Measurements from ENCODE around the gene SHROOM3.

GRCh38 chr4:76582817-76583087 is 147.7 kb downstream of the SHROOM3 start:
- TF ChIP-seq CTCF (IDR thresholded peaks at IDR 0.05) (no peak), ZFX (IDR thresholded peaks at IDR 0.05; ENCODE audit: borderline replicate concordance) (no peak)
